Measurements from ENCODE around the gene P2RY14.

- TF ChIP-seq, protein P1, sequence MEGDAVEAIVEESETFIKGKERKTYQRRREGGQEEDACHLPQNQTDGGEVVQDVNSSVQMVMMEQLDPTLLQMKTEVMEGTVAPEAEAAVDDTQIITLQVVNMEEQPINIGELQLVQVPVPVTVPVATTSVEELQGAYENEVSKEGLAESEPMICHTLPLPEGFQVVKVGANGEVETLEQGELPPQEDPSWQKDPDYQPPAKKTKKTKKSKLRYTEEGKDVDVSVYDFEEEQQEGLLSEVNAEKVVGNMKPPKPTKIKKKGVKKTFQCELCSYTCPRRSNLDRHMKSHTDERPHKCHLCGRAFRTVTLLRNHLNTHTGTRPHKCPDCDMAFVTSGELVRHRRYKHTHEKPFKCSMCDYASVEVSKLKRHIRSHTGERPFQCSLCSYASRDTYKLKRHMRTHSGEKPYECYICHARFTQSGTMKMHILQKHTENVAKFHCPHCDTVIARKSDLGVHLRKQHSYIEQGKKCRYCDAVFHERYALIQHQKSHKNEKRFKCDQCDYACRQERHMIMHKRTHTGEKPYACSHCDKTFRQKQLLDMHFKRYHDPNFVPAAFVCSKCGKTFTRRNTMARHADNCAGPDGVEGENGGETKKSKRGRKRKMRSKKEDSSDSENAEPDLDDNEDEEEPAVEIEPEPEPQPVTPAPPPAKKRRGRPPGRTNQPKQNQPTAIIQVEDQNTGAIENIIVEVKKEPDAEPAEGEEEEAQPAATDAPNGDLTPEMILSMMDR (conservative IDR thresholded peaks at IDR 0.05): no peak
- no peak for TF ChIP-seq EZH2 (IDR thresholded peaks at IDR 0.05; ENCODE audit: low read depth)
Observed at GRCh38 chr3:151314137-151314536, 35.8 kb upstream of the P2RY14 start.

Data from PC-9 (cell line).